ENCODE measurements around the gene GRK6. TPM values are rescaled to one million over a fixed set of nuclear protein-coding genes. Genes with fewer than 3 reads are reported as not detected.
A peak's percentile ranks its signal among the peaks of the same experiment; 100 is the strongest.

GRK6 gene
- total and polyA plus RNA-seq, 4 donors: 13.0 to 27.6 (median 20.4) TPM

GRCh38 chr5:177453852-177454396, 27.4 kb downstream of the GRK6 start:
- H3K4me3 ChIP-seq (ENCODE audit: low read length in 2 of 2): no peak overlapping the region
- no peak overlapping the region for H3K27ac ChIP-seq (ENCODE audit: low read depth in 1 of 2, low read length in 2 of 2)
- peaks cover 0 to 2% of the 10 kb centered on the region in 2 donors for H3K36me3 ChIP-seq (ENCODE audit: control insufficient read depth in 1 of 2, insufficient read depth in 2 of 2, low read length in 1 of 2)
- DNase-seq: peak in 1 of 2 donors; percentile 86
- peak; percentile 28 for ATAC-seq (ENCODE audit: low FRiP score)
- no peaks in the 10 kb centered on the region for H3K27me3 ChIP-seq (ENCODE audit: control insufficient read depth in 1 of 2, insufficient read depth in 2 of 2, low read length in 1 of 2)
- WGBS, 2 donors: 6 to 8% methylated on average over 25 to 31 of the region's 31 CpGs
- intact Hi-C loops (cut with DNase I): loop anchor here (1.0 to 5.0 kb wide), 4 partner anchors 27 to 64 kb away; partner anchors contain the start of gene GRK6 (in 1 of the 2)
- no peaks in the 10 kb centered on the region for H3K4me1 ChIP-seq (ENCODE audit: control insufficient read depth in 1 of 2, insufficient read depth in 2 of 2, low read length in 2 of 2)
- H3K9me3 ChIP-seq (ENCODE audit: control insufficient read depth, low read length): no peaks in the 10 kb centered on the region

GRCh38 chr5:177454397-177455035, 28.0 kb downstream of the GRK6 start:
- 0 to 1% methylated on average over 65 to 84 of the region's 84 CpGs for WGBS, 2 donors
- Histone ChIP-seq H3K27me3 (ENCODE audit: control insufficient read depth in 1 of 2, insufficient read depth in 2 of 2, low read length in 1 of 2) (no peaks in the 10 kb centered on the region), H3K9me3 (ENCODE audit: control insufficient read depth, low read length) (no peaks in the 10 kb centered on the region), H3K4me3 (ENCODE audit: low read length in 2 of 2) (peak overlapping the region in 1 of 2 donors; percentile 44), H3K27ac (ENCODE audit: low read depth in 1 of 2, low read length in 2 of 2) (no peak overlapping the region), H3K4me1 (ENCODE audit: control insufficient read depth in 1 of 2, insufficient read depth in 2 of 2, low read length in 2 of 2) (no peaks in the 10 kb centered on the region), H3K36me3 (ENCODE audit: control insufficient read depth in 1 of 2, insufficient read depth in 2 of 2, low read length in 1 of 2) (peaks cover 0 to 2% of the 10 kb centered on the region in 2 donors)
- DNase-seq (peak; percentile 92 to 99), ATAC-seq (ENCODE audit: low FRiP score) (peak; percentile 83)
- intact Hi-C loops (cut with DNase I): loop anchor here (1.0 to 5.0 kb wide), 5 partner anchors 28 to 142 kb away; partner anchors contain the start of genes GRK6 (in 1 of the 2) and MXD3 (in 1 of the 2)

GRCh38 chr5:177455036-177455660, 28.7 kb downstream of the GRK6 start:
- H3K36me3 ChIP-seq (ENCODE audit: control insufficient read depth in 1 of 2, insufficient read depth in 2 of 2, low read length in 1 of 2): peaks cover 0 to 3% of the 10 kb centered on the region in 2 donors
- intact Hi-C loops (cut with DNase I): loop anchor here in 1 of 2 donors (2.0 to 5.0 kb wide), 2 partner anchors 28 to 143 kb away; partner anchors contain the start of genes GRK6 and MXD3
- WGBS, 2 donors: 0% methylated on average over 53 to 80 of the region's 80 CpGs
- DNase-seq (peak; percentile 81 to 94), ATAC-seq (ENCODE audit: low FRiP score) (peak; percentile 55)
- H3K27me3 ChIP-seq (ENCODE audit: control insufficient read depth in 1 of 2, insufficient read depth in 2 of 2, low read length in 1 of 2): no peaks in the 10 kb centered on the region
- H3K27ac ChIP-seq (ENCODE audit: low read depth in 1 of 2, low read length in 2 of 2): no peak overlapping the region
- H3K4me3 ChIP-seq (ENCODE audit: low read length in 2 of 2): peak overlapping the region; percentile 11 to 44
- H3K9me3 ChIP-seq (ENCODE audit: control insufficient read depth, low read length): no peaks in the 10 kb centered on the region
- H3K4me1 ChIP-seq (ENCODE audit: control insufficient read depth in 1 of 2, insufficient read depth in 2 of 2, low read length in 2 of 2): no peaks in the 10 kb centered on the region

GRCh38 chr5:177455661-177456590, 29.4 kb downstream of the GRK6 start:
- peak overlapping the region; percentile 6 to 44 for H3K27ac ChIP-seq (ENCODE audit: low read depth in 1 of 2, low read length in 2 of 2)
- H3K36me3 ChIP-seq (ENCODE audit: control insufficient read depth in 1 of 2, insufficient read depth in 2 of 2, low read length in 1 of 2): peaks cover 0 to 3% of the 10 kb centered on the region in 2 donors
- ATAC-seq (ENCODE audit: low FRiP score): peak; percentile 84
- 1% methylated on average over 71 to 76 of the region's 76 CpGs for WGBS, 2 donors
- intact Hi-C loops (cut with DNase I): loop anchor here in 1 of 2 donors (2.0 to 5.0 kb wide), 3 partner anchors 29 to 144 kb away; partner anchors contain the start of genes GRK6 and MXD3
- no peaks in the 10 kb centered on the region for H3K27me3 ChIP-seq (ENCODE audit: control insufficient read depth in 1 of 2, insufficient read depth in 2 of 2, low read length in 1 of 2)
- H3K9me3 ChIP-seq (ENCODE audit: control insufficient read depth, low read length): no peaks in the 10 kb centered on the region
- peak; percentile 95 to 98 for DNase-seq
- peak overlapping the region; percentile 11 to 44 for H3K4me3 ChIP-seq (ENCODE audit: low read length in 2 of 2)
- H3K4me1 ChIP-seq (ENCODE audit: control insufficient read depth in 1 of 2, insufficient read depth in 2 of 2, low read length in 2 of 2): no peaks in the 10 kb centered on the region

GRCh38 chr5:177456591-177456964, 30.1 kb downstream of the GRK6 start:
- H3K9me3 ChIP-seq (ENCODE audit: control insufficient read depth, low read length): no peaks in the 10 kb centered on the region
- no peaks in the 10 kb centered on the region for H3K27me3 ChIP-seq (ENCODE audit: control insufficient read depth in 1 of 2, insufficient read depth in 2 of 2, low read length in 1 of 2)
- intact Hi-C loops (cut with DNase I): loop anchor here in 1 of 2 donors (2.0 to 5.0 kb wide), 2 partner anchors 38 to 144 kb away; partner anchors contain the start of gene MXD3
- DNase-seq (no peak), ATAC-seq (ENCODE audit: low FRiP score) (no peak)
- H3K36me3 ChIP-seq (ENCODE audit: control insufficient read depth in 1 of 2, insufficient read depth in 2 of 2, low read length in 1 of 2): peaks cover 0 to 3% of the 10 kb centered on the region in 2 donors
- peak overlapping the region in 1 of 2 donors; percentile 9 for H3K27ac ChIP-seq (ENCODE audit: low read depth in 1 of 2, low read length in 2 of 2)
- 15 to 18% methylated on average over 11 to 12 of the region's 12 CpGs for WGBS, 2 donors
- H3K4me3 ChIP-seq (ENCODE audit: low read length in 2 of 2): no peak overlapping the region
- no peaks in the 10 kb centered on the region for H3K4me1 ChIP-seq (ENCODE audit: control insufficient read depth in 1 of 2, insufficient read depth in 2 of 2, low read length in 2 of 2)

- peak; percentile 68 for ATAC-seq (ENCODE audit: low FRiP score)
- WGBS, 2 donors: 9 to 10% methylated on average over 24 of the region's 24 CpGs
- H3K4me3 ChIP-seq (ENCODE audit: low read length in 2 of 2): no peak overlapping the region
Measured at GRCh38 chr5:177456976-177457851, 30.7 kb downstream of the GRK6 start.

GRCh38 chr5:177457852-177458681, 31.6 kb downstream of the GRK6 start:
- H3K4me3 ChIP-seq (ENCODE audit: low read length in 2 of 2): no peak overlapping the region
- no peaks in the 10 kb centered on the region for H3K4me1 ChIP-seq (ENCODE audit: control insufficient read depth in 1 of 2, insufficient read depth in 2 of 2, low read length in 2 of 2)
- peak overlapping the region in 1 of 2 donors; percentile 64 for H3K27ac ChIP-seq (ENCODE audit: low read depth in 1 of 2, low read length in 2 of 2)
- ATAC-seq (ENCODE audit: low FRiP score) (no peak), DNase-seq (no peak)
- intact Hi-C loops (cut with DNase I): loop anchor here in 1 of 2 donors (2.0 to 5.0 kb wide), 2 partner anchors 37 to 146 kb away; partner anchors contain the start of gene MXD3
- H3K36me3 ChIP-seq (ENCODE audit: control insufficient read depth in 1 of 2, insufficient read depth in 2 of 2, low read length in 1 of 2): peaks cover 0 to 3% of the 10 kb centered on the region in 2 donors
- WGBS, 2 donors: 52 to 57% methylated on average over 19 to 20 of the region's 20 CpGs
- no peaks in the 10 kb centered on the region for H3K27me3 ChIP-seq (ENCODE audit: control insufficient read depth in 1 of 2, insufficient read depth in 2 of 2, low read length in 1 of 2)
- H3K9me3 ChIP-seq (ENCODE audit: control insufficient read depth, low read length): no peaks in the 10 kb centered on the region

More at GRCh38 chr5:177456976-177457851, 30.7 kb downstream of the GRK6 start:
- H3K27ac ChIP-seq (ENCODE audit: low read depth in 1 of 2, low read length in 2 of 2): peak overlapping the region in 1 of 2 donors; percentile 72
- H3K4me1 ChIP-seq (ENCODE audit: control insufficient read depth in 1 of 2, insufficient read depth in 2 of 2, low read length in 2 of 2): no peaks in the 10 kb centered on the region
- intact Hi-C loops (cut with DNase I): loop anchor here in 1 of 2 donors (2.0 to 5.0 kb wide), 2 partner anchors 38 to 145 kb away; partner anchors contain the start of gene MXD3
- no peaks in the 10 kb centered on the region for H3K27me3 ChIP-seq (ENCODE audit: control insufficient read depth in 1 of 2, insufficient read depth in 2 of 2, low read length in 1 of 2)
- no peaks in the 10 kb centered on the region for H3K9me3 ChIP-seq (ENCODE audit: control insufficient read depth, low read length)
- peak; percentile 91 for DNase-seq
- peaks cover 0 to 3% of the 10 kb centered on the region in 2 donors for H3K36me3 ChIP-seq (ENCODE audit: control insufficient read depth in 1 of 2, insufficient read depth in 2 of 2, low read length in 1 of 2)

All from aorta (tissue), 5 donors.